ENCODE measurements around the gene NTM.

DNA sequence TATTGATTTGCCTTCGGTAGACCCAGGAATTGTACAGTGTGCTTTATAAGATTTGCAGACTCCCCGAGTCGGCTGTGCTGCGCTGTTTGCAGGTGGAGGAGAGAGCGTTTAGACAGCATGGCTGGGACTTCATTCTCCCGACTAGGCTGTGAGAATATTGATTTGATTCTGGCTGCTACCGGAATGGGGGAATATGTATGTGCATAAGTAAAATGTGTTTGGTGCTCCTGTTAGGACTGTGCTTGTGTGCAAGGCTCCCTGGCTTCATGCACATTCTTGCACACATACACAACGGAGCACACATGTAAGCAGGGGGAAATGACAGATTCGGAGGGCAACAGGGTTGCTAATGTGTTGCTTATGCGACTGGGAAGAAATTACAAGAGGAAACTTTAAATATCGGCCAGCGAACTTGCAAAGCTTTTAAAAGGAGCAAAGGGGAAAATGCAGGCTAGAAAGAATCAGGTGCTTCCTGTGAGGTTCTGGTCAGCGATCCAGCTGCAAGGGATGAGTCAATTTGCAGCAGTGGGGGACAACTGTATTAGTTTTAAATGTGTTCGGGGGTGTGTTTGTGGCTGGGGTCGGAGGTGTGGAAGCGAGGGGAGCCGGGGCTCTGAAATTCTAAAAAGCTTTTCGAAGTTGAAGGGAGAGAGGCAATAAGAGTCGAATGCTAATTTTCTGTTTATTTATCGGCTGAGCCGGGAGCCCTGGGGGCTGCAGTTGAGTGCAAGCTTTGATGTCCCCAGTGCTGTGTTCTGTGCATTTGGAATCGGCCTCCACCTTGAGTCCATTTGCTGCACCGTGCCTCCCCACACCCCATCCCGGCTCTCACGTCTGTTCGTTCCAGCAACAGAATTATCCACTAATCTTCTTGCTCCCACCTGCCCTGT, 731 bp downstream of the NTM start:
- TF ChIP-seq EZH2phosphoT487 (IDR thresholded peaks at IDR 0.05; ENCODE audit: insufficient read depth, low read depth) (0 out of 2 replicates have a peak, but pooled peaks have one; percentile 20), EZH2 (IDR thresholded peaks at IDR 0.05; ENCODE audit: insufficient read depth, poor library complexity, severe bottlenecking) (peak; percentile 54)

All from GM23248 (cell line).